GM23338 (cell line): Measurements from ENCODE around the gene PANX3.

Experiments
- CREB1 ChIP-seq: fragments of 250-450 bp; sonication (Bioruptor Pico); IDR thresholded peaks from 2 replicates; pipeline ENCODE4 v1.5.0; 2020; ENCODE audit warnings: low read depth, mild to moderate bottlenecking, moderate library complexity
- EZH2 ChIP-seq: fragments of 200-600 bp; sonication (generic); IDR thresholded peaks from one replicate; pipeline ENCODE4 v1.8.0; 2017; ENCODE audit warnings: antibody characterized with exemption, mild to moderate bottlenecking, low read depth; ENCODE audit not compliant: unreplicated experiment
- EZH2phosphoT487 ChIP-seq: fragments of 200-600 bp; sonication (generic); IDR thresholded peaks from one replicate; pipeline ENCODE4 v1.8.1; 2018; ENCODE audit warnings: antibody characterized with exemption; ENCODE audit not compliant: unreplicated experiment
- JUNB ChIP-seq: IDR thresholded peaks from one replicate; pipeline ENCODE4 v1.6.1; 2016; ENCODE audit warnings: antibody characterized with exemption; ENCODE audit not compliant: unreplicated experiment
- NANOG ChIP-seq: IDR thresholded peaks from 2 replicates; pipeline ENCODE4 v1.6.1; 2016; ENCODE audit warnings: antibody characterized with exemption, borderline replicate concordance
- POLR2AphosphoS5 ChIP-seq: IDR thresholded peaks from 2 replicates; pipeline ENCODE4 v1.6.1; 2016; ENCODE audit warnings: antibody characterized with exemption, low read depth
- ZNF114 ChIP-seq: fragments of 250-450 bp; sonication (Bioruptor Pico); IDR thresholded peaks from 2 replicates; pipeline ENCODE4 v1.5.0; 2020; ENCODE audit warnings: mild to moderate bottlenecking, moderate library complexity
- ZNF331 ChIP-seq: fragments of 250-450 bp; sonication (Bioruptor Pico); IDR thresholded peaks from 2 replicates; pipeline ENCODE4 v1.5.0; 2020; ENCODE audit warnings: low read depth, mild to moderate bottlenecking, moderate library complexity
- ZNF462 ChIP-seq: fragments of 250-450 bp; sonication (Bioruptor Pico); IDR thresholded peaks from 2 replicates; pipeline ENCODE4 v1.5.0; 2020; ENCODE audit warnings: mild to moderate bottlenecking, moderate library complexity
- TF ChIP-seq, protein P1 (sequence below), 2 experiments: fragments of 200-600 bp in 1 of 2; sonication (generic) in 1 of 2; conservative IDR thresholded peaks; 2 replicates each; pipeline versions ENCODE4 v1.5.1 to v1.6.1; 2016 to 2017; ENCODE audit warnings: antibody characterized with exemption in 2 of 2, low read depth in 2 of 2, mild to moderate bottlenecking in 2 of 2, moderate library complexity in 1 of 2
- TF ChIP-seq, protein P2 (sequence below): IDR thresholded peaks from 2 replicates; pipeline ENCODE4 v1.6.1; 2016; ENCODE audit warnings: antibody characterized with exemption
- TF ChIP-seq, protein P3 (sequence below): IDR thresholded peaks from one replicate; pipeline ENCODE4 v1.6.1; 2018; ENCODE audit warnings: antibody characterized with exemption; ENCODE audit not compliant: unreplicated experiment

DNA sequence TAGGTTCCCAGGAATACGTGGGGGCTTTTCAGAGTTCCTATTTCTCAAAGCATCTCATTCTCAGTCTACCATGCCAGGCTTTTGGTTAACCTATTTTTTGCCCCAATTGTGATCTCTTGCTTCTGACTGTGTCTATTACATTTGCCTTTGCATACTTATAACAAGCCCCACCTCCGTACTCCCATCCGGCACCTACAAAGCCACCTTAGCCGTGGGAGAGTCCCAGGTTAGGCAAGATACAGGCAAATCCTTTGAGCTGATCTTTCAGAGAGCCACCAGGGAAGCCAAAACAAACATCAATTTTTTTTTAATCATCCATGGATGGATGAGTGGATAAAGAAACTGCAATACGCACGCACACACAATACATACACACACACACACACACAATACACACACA, 18.6 kb upstream of the PANX3 start:
- TF ChIP-seq, protein P1, sequence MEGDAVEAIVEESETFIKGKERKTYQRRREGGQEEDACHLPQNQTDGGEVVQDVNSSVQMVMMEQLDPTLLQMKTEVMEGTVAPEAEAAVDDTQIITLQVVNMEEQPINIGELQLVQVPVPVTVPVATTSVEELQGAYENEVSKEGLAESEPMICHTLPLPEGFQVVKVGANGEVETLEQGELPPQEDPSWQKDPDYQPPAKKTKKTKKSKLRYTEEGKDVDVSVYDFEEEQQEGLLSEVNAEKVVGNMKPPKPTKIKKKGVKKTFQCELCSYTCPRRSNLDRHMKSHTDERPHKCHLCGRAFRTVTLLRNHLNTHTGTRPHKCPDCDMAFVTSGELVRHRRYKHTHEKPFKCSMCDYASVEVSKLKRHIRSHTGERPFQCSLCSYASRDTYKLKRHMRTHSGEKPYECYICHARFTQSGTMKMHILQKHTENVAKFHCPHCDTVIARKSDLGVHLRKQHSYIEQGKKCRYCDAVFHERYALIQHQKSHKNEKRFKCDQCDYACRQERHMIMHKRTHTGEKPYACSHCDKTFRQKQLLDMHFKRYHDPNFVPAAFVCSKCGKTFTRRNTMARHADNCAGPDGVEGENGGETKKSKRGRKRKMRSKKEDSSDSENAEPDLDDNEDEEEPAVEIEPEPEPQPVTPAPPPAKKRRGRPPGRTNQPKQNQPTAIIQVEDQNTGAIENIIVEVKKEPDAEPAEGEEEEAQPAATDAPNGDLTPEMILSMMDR (conservative IDR thresholded peaks at IDR 0.05; ENCODE audit: low read depth in 2 of 2) = no peak
- no peak for TF ChIP-seq NANOG
- TF ChIP-seq EZH2 = no peak
- no peak for TF ChIP-seq POLR2AphosphoS5
- no peak for TF ChIP-seq JUNB
- no peak for TF ChIP-seq EZH2phosphoT487
- no peak for TF ChIP-seq ZNF462 (CRISPR knock-in tag)
- TF ChIP-seq CREB1 (CRISPR knock-in tag) = no peak
- no peak for TF ChIP-seq ZNF331
- TF ChIP-seq, protein P2, sequence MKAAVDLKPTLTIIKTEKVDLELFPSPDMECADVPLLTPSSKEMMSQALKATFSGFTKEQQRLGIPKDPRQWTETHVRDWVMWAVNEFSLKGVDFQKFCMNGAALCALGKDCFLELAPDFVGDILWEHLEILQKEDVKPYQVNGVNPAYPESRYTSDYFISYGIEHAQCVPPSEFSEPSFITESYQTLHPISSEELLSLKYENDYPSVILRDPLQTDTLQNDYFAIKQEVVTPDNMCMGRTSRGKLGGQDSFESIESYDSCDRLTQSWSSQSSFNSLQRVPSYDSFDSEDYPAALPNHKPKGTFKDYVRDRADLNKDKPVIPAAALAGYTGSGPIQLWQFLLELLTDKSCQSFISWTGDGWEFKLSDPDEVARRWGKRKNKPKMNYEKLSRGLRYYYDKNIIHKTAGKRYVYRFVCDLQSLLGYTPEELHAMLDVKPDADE = no peak
- no peak for TF ChIP-seq ZNF114 (CRISPR knock-in tag)
- TF ChIP-seq, protein P3, sequence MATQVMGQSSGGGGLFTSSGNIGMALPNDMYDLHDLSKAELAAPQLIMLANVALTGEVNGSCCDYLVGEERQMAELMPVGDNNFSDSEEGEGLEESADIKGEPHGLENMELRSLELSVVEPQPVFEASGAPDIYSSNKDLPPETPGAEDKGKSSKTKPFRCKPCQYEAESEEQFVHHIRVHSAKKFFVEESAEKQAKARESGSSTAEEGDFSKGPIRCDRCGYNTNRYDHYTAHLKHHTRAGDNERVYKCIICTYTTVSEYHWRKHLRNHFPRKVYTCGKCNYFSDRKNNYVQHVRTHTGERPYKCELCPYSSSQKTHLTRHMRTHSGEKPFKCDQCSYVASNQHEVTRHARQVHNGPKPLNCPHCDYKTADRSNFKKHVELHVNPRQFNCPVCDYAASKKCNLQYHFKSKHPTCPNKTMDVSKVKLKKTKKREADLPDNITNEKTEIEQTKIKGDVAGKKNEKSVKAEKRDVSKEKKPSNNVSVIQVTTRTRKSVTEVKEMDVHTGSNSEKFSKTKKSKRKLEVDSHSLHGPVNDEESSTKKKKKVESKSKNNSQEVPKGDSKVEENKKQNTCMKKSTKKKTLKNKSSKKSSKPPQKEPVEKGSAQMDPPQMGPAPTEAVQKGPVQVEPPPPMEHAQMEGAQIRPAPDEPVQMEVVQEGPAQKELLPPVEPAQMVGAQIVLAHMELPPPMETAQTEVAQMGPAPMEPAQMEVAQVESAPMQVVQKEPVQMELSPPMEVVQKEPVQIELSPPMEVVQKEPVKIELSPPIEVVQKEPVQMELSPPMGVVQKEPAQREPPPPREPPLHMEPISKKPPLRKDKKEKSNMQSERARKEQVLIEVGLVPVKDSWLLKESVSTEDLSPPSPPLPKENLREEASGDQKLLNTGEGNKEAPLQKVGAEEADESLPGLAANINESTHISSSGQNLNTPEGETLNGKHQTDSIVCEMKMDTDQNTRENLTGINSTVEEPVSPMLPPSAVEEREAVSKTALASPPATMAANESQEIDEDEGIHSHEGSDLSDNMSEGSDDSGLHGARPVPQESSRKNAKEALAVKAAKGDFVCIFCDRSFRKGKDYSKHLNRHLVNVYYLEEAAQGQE = no peak
